ENCODE results near the gene CHML. TPM values are rescaled to one million over a fixed set of nuclear protein-coding genes. Genes with fewer than 3 reads are reported as not detected.

The CHML gene
- total and polyA plus RNA-seq, 2 experiments from 2014 or later = 19.9 to 66.8 TPM

GRCh38 chr1:241632987-241633386 is 7.2 kb downstream of the CHML start:
- Histone ChIP-seq H3K4me2 (no peak overlapping the region), H3K4me3 (no peak overlapping the region), H3K27me3 (ENCODE audit: insufficient read depth) (no peaks in the 10 kb centered on the region), H4K20me1 (replicated peaks; ENCODE audit: insufficient read depth) (peaks cover 13% of the 10 kb centered on the region), H3K36me3 (ENCODE audit: insufficient read depth) (peaks cover 5% of the 10 kb centered on the region; the same call in 1 of the 2 replicates), H3F3A (replicated peaks; ENCODE audit: low read depth) (no peaks in the 10 kb centered on the region), H3K4me1 (ENCODE audit: insufficient read depth) (peaks cover 31% of the 10 kb centered on the region), H2AFZ (no peak overlapping the region), H3K79me2 (replicated peaks; ENCODE audit: insufficient read depth) (peaks cover 85% of the 10 kb centered on the region), H3K27ac (ENCODE audit: low read depth) (no peak overlapping the region), H3K9me2 (ENCODE audit: insufficient read depth) (no peaks in the 10 kb centered on the region)
- no peaks in the 10 kb centered on the region for H3K27me3 Mint-ChIP-seq (ENCODE audit: insufficient read depth, low read depth, poor library complexity)
- ATAC-seq (no peak), DNase-seq (ENCODE audit: low spot score) (no peak)
- no peak overlapping the region for H3K4me3 Mint-ChIP-seq
- no peak overlapping the region for H3K27ac Mint-ChIP-seq
- peaks cover 33% of the 10 kb centered on the region; the same call in 2 of the 3 replicates for H3K36me3 Mint-ChIP-seq (ENCODE audit: low read depth)
- no peaks in the 10 kb centered on the region for H3K9me3 Mint-ChIP-seq
- peaks cover 46% of the 10 kb centered on the region for H3K4me1 Mint-ChIP-seq
- TF ChIP-seq STAT1 (IDR thresholded peaks at IDR 0.05; ENCODE audit: unreplicated experiment) (no peak), EZH2phosphoT487 (IDR thresholded peaks at IDR 0.05; ENCODE audit: unreplicated experiment) (no peak), NANOG (IDR thresholded peaks at IDR 0.05; ENCODE audit: borderline replicate concordance) (no peak), CTCF (conservative IDR thresholded peaks at IDR 0.05; ENCODE audit: low read depth in 2 of 2) (no peak), ZNF462 (CRISPR knock-in tag; IDR thresholded peaks at IDR 0.05) (no peak), ZNF114 (CRISPR knock-in tag; IDR thresholded peaks at IDR 0.05) (no peak), REST (IDR thresholded peaks at IDR 0.05; ENCODE audit: unreplicated experiment) (no peak), CREB1 (CRISPR knock-in tag; IDR thresholded peaks at IDR 0.05; ENCODE audit: low read depth) (no peak), POLR2AphosphoS5 (IDR thresholded peaks at IDR 0.05; ENCODE audit: low read depth) (no peak), EZH2 (IDR thresholded peaks at IDR 0.05; ENCODE audit: low read depth, unreplicated experiment) (no peak), ZNF331 (CRISPR knock-in tag; IDR thresholded peaks at IDR 0.05; ENCODE audit: low read depth) (no peak), JUNB (IDR thresholded peaks at IDR 0.05; ENCODE audit: unreplicated experiment) (no peak), ETS1 (IDR thresholded peaks at IDR 0.05) (no peak)

All from GM23338 (cell line).